ENCODE results near the gene CPZ.

The CPZ gene

DNA sequence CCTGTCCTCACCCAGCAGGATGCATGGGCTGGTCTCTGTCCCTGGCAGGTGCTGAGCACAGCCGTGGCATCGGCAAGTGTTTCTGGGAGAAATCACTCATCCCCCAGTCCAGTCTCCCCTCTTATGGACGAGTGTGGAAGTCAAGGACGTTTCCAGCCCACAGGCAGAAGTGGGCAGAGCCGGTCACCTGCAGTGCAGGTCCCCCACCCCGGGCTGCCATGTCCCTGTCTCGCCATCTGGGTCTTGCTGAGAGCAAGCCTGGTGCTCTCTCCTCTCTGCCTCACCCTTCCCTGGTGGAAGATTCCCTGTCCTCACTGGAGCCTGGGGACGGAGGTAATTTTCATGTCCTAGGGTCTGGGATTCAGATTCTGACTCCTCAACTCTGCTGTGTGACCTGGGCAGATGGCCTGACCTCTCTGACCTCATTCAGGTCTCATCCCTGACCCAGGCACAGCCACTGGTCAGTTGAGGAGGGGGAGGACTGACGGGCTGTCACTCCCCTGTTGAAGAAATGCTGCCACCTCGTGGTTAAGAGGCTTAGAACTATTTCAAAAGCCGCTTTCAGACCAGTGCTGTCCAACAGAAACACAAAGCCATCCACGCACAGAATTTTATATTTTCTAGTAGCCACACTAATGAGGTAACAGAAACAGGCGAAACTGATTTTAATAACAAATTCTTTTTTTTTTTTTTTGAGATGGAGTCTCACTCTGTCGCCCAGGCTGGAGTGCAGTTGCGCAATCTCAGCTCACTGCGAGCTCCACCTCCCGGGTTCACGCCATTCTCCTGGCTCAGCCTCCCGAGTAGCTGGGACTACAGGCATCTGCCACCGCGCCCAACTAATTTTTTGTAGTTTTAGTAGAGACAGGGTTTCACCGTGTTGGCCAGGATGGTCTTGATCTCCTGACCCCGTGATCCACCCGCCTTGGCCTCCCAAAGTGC lies 1.8 kb downstream of the CPZ start:
- DNase-seq (ENCODE audit: extremely low spot score), result peak; percentile 81
- ChIA-PET POLR2A (no interaction called here), CTCF (interaction anchor here (0.9 to 1.5 kb wide), 2 partner anchors 28 to 125 kb away, joined by 3 to 4 read pairs; no protein-coding TSS in a partner anchor)
- TF ChIP-seq, protein P1, sequence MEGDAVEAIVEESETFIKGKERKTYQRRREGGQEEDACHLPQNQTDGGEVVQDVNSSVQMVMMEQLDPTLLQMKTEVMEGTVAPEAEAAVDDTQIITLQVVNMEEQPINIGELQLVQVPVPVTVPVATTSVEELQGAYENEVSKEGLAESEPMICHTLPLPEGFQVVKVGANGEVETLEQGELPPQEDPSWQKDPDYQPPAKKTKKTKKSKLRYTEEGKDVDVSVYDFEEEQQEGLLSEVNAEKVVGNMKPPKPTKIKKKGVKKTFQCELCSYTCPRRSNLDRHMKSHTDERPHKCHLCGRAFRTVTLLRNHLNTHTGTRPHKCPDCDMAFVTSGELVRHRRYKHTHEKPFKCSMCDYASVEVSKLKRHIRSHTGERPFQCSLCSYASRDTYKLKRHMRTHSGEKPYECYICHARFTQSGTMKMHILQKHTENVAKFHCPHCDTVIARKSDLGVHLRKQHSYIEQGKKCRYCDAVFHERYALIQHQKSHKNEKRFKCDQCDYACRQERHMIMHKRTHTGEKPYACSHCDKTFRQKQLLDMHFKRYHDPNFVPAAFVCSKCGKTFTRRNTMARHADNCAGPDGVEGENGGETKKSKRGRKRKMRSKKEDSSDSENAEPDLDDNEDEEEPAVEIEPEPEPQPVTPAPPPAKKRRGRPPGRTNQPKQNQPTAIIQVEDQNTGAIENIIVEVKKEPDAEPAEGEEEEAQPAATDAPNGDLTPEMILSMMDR (IDR thresholded peaks at IDR 0.05; ENCODE audit: control extremely low read depth, extremely low read depth, low read depth, missing control alignments), result peak; percentile 56

DNA sequence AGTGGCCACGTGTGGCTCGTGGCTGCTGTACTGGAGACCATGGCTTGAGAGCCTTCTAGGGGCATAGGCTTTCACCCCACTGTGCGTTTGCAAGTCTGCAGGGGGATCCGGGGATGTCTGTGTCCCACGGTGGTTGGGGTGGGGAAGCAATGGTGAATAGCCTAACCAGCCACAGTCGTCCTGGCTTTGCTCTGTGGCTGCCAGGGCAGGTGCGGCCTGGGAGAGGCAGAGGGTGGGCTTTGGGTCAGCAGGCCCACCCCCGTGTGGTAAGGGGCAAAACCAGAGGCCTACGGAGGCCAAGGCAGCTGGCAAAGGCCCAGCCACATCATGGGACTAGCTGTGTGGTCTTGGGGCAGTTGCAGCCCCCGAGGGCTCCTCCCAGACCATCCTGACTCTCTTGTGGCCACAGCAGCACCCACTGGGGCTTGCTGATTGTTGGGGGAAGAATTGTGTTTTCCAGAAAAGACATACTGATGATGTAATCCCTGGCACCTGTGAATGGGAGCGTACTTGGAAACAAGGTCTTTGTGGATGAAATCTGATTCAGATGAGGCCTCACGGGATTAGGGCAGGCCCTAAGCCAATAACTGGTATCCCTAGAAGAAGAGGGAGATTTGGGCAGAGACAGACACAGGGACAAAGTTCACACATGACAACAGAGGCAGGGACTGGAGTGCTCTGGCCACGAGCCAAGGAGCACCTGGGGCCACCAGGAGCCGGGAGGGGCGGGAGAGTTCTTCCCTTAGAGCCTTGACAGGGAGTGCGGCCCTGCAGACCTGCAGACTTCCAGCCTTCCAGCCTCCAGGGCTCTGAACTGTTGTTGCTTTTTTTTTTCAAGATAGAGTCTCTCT lies 2.9 kb downstream of the CPZ start:
- POLR2A ChIA-PET, result no interaction called here
- TF ChIP-seq, protein P1 (IDR thresholded peaks at IDR 0.05; ENCODE audit: control extremely low read depth, extremely low read depth, low read depth, missing control alignments), result no peak
- CTCF ChIA-PET, result interaction anchor here (0.9 kb wide), 1 partner anchor 29 kb away, joined by 3 read pairs; no protein-coding TSS in a partner anchor
- DNase-seq (ENCODE audit: extremely low spot score), result no peak

- POLR2A ChIA-PET, result no interaction called here
- CTCF ChIA-PET, result interaction anchor here (0.9 to 1.4 kb wide), 3 partner anchors 11 to 355 kb away, joined by 3 to 8 read pairs (median 4); no protein-coding TSS in a partner anchor
- TF ChIP-seq, protein P1 (IDR thresholded peaks at IDR 0.05; ENCODE audit: control extremely low read depth, extremely low read depth, low read depth, missing control alignments), result no peak
- DNase-seq (ENCODE audit: extremely low spot score), result no peak
Measured at GRCh38 chr4:8596891-8597290, 4.3 kb downstream of the CPZ start.

- DNase-seq (ENCODE audit: extremely low spot score), result no peak
- ChIA-PET POLR2A (no interaction called here), CTCF (interaction anchor here (0.9 to 2.5 kb wide), 5 partner anchors 10 to 355 kb away, joined by 3 to 9 read pairs (median 4); no protein-coding TSS in a partner anchor)
- TF ChIP-seq, protein P1 (IDR thresholded peaks at IDR 0.05; ENCODE audit: control extremely low read depth, extremely low read depth, low read depth, missing control alignments), result no peak
Measured at GRCh38 chr4:8597319-8597718, 4.8 kb downstream of the CPZ start.

- TF ChIP-seq, protein P1 (IDR thresholded peaks at IDR 0.05; ENCODE audit: control extremely low read depth, extremely low read depth, low read depth, missing control alignments), result no peak
- DNase-seq (ENCODE audit: extremely low spot score), result no peak
- ChIA-PET CTCF (interaction anchor here (1.2 to 2.5 kb wide), 3 partner anchors 10 to 320 kb away, joined by 3 to 9 read pairs (median 8); no protein-coding TSS in a partner anchor), POLR2A (no interaction called here)
Measured at GRCh38 chr4:8597791-8598190, 5.2 kb downstream of the CPZ start.
